RWPE1 (cell line): ENCODE data around the gene KRTAP19-2.

ENCODE experiments used
- CTCF ChIA-PET: fragments of 350-600 bp; sonication (Branson Sonifier 250); formaldehyde crosslinking; extraction: SDS; loops from one replicate; lab custom pipeline; 2021; lab: Yijun Ruan, JAX
- POLR2A ChIA-PET: fragments of 400-600 bp; formaldehyde crosslinking; extraction: SDS; loops from one replicate; lab custom pipeline; 2020; ENCODE audit warnings: antibody characterized with exemption; ENCODE audit not compliant: low non-redundant PET; lab: Yijun Ruan, JAX
- DNase-seq: peaks from one replicate; pipeline ENCODE4 v3.0.0; 2012; ENCODE audit warnings: low spot score
- H3K27ac ChIP-seq: fragments of 450-650 bp; 2 replicates; pipeline ENCODE4 v1.5.1; 2017
- TF ChIP-seq, protein P1 (sequence below): fragments of 450-650 bp; conservative IDR thresholded peaks from 2 replicates; pipeline ENCODE4 v1.5.1; 2017; ENCODE audit warnings: low read depth, mild to moderate bottlenecking

Gene KRTAP19-2

DNA sequence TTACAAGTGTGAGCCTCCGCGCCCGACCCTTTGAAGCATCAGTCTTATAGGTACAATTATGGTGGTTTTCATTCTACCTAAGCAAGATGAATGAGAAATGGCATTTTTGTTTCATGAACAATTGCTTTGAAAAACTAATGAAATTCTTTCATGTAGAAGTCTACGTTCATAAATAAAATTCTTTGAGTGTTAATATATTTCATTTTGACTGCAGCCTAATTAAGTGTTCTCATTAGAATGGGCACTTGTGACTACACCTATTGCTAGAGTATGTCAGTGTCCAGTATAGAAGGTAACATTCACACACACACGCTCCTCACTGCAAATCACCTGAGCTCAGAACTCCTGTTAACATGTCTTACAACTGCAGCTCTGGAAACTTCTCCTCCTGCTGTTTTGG, 47.3 kb downstream of the KRTAP19-2 start, which contains the start of gene KRTAP15-1:
KRTAP15-1 (plus strand) TSS at position 301 of the 400 bp plus-strand sequence; CDS start at position 354, 53 bp downstream.
- CTCF ChIA-PET: no interaction called here
- TF ChIP-seq, protein P1, sequence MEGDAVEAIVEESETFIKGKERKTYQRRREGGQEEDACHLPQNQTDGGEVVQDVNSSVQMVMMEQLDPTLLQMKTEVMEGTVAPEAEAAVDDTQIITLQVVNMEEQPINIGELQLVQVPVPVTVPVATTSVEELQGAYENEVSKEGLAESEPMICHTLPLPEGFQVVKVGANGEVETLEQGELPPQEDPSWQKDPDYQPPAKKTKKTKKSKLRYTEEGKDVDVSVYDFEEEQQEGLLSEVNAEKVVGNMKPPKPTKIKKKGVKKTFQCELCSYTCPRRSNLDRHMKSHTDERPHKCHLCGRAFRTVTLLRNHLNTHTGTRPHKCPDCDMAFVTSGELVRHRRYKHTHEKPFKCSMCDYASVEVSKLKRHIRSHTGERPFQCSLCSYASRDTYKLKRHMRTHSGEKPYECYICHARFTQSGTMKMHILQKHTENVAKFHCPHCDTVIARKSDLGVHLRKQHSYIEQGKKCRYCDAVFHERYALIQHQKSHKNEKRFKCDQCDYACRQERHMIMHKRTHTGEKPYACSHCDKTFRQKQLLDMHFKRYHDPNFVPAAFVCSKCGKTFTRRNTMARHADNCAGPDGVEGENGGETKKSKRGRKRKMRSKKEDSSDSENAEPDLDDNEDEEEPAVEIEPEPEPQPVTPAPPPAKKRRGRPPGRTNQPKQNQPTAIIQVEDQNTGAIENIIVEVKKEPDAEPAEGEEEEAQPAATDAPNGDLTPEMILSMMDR: no peak
- no peak for DNase-seq
- POLR2A ChIA-PET: no interaction called here
- no peak within 1 kb of the TSS for H3K27ac ChIP-seq
